HCT116 (cell line): ENCODE results near the gene ZC3HAV1. TPM values are rescaled to one million over a fixed set of nuclear protein-coding genes. Genes with fewer than 3 reads are reported as not detected.

ENCODE experiments used
- ATAC-seq: fragments of 200-7000 bp; cut with Tn5 transposase; 2 replicates; pipeline ENCODE4 v1.9.1; 2020; ENCODE audit warnings: mild to moderate bottlenecking, moderate library complexity
- BruUV-seq: library from RNA; stranded (reverse); fragments of 400-500 nt; replicated peaks from 2 replicates; lab custom pipeline; 2021; lab: Mats Ljungman, UMichigan
- CTCF ChIA-PET: fragments of 300-600 bp; sonication (Branson Sonifier 250); formaldehyde crosslinking; loops from one replicate; lab custom pipeline; 2021; ENCODE audit warnings: antibody characterized with exemption; lab: Charles Lee
- POLR2A ChIA-PET: fragments of 300-600, 350-600 bp; sonication (Branson Sonifier 250); formaldehyde crosslinking; loops from one replicate; lab custom pipeline; 2021; ENCODE audit warnings: antibody characterized with exemption; lab: Charles Lee
- RAD21 ChIA-PET, 2 experiments: fragments of 300-600 bp; sonication (Branson Sonifier 250); formaldehyde crosslinking; loops; one replicate each; lab custom pipeline; 2023; ENCODE audit warnings: low total read pairs in 2 of 2; ENCODE audit not compliant: uncharacterized antibody in 2 of 2, unreplicated experiment in 2 of 2, low non-redundant PET in 1 of 2; lab: Charles Lee
- DNase-seq: peaks from one replicate; pipeline ENCODE4 v3.0.0-alpha.2; 2010; ENCODE audit warnings: low read depth, low spot score
- H2AFZ ChIP-seq: fragments of 200-600 bp; shearing (Covaris generic), sonication (generic); 2 replicates; pipeline ENCODE4 v1.6.1; 2017; ENCODE audit warnings: low read depth, mixed run types, mixed read lengths, antibody characterized with exemption, low read length; ENCODE audit not compliant: poor library complexity, severe bottlenecking
- H3K27ac ChIP-seq: 2 replicates; pipeline ENCODE4 v1.5.1; 2012; ENCODE audit warnings: low read depth, low read length
- H3K27me3 ChIP-seq: fragments of 200-600 bp; sonication (generic); 2 replicates; pipeline ENCODE4 v1.6.1; 2016; ENCODE audit warnings: mixed run types, low read length, mixed read lengths; ENCODE audit not compliant: insufficient read depth
- H3K36me3 ChIP-seq, 2 experiments: fragments of 200-500 bp in 1 of 2; fragments of 200-600 bp in 1 of 2; sonication (Bioruptor generic) in 1 of 2; sonication (generic) in 1 of 2; 2 replicates each; pipeline versions ENCODE4 v1.5.1 to v1.6.1; 2014 to 2016; ENCODE audit warnings: low read length in 2 of 2, inconsistent platforms in 1 of 2, mixed read lengths in 1 of 2, mixed run types in 1 of 2; ENCODE audit not compliant: insufficient read depth in 2 of 2, control insufficient read depth in 1 of 2
- H3K4me1 ChIP-seq, 2 experiments: fragments of 200-600 bp in 1 of 2; sonication (generic) in 1 of 2; 2 replicates each; pipeline versions ENCODE4 v1.5.1 to v1.6.1; 2012 to 2017; ENCODE audit warnings: low read length in 2 of 2, inconsistent platforms in 1 of 2, mild to moderate bottlenecking in 1 of 2, mixed read lengths in 1 of 2, mixed run types in 1 of 2, moderate library complexity in 1 of 2; ENCODE audit not compliant: insufficient read depth in 2 of 2, control insufficient read depth in 1 of 2
- H3K4me2 ChIP-seq: fragments of 200-600 bp; sonication (generic); 2 replicates; pipeline ENCODE4 v1.6.1; 2017; ENCODE audit warnings: mixed run types, low read length, mixed read lengths
- H3K4me3 ChIP-seq, 2 experiments: fragments of 200-600 bp in 1 of 2; sonication (generic) in 1 of 2; replicated peaks in 1 of 2; 2 replicates each; pipeline ENCODE4 v1.5.1; 2011 to 2016; ENCODE audit warnings: low read length in 2 of 2, control low read depth in 1 of 2, low read depth in 1 of 2, mild to moderate bottlenecking in 1 of 2, mixed read lengths in 1 of 2, mixed run types in 1 of 2
- H3K79me2 ChIP-seq: fragments of 200-600 bp; sonication (generic); 2 replicates; pipeline ENCODE4 v1.6.1; 2017; ENCODE audit warnings: mild to moderate bottlenecking, mixed run types, low read length, moderate library complexity, mixed read lengths; ENCODE audit not compliant: insufficient read depth
- H3K9ac ChIP-seq: fragments of 200-600 bp; sonication (generic); 2 replicates; pipeline ENCODE4 v1.6.1; 2016; ENCODE audit warnings: low read length, mixed read lengths
- H3K9me2 ChIP-seq: fragments of 200-600 bp; sonication (generic), shearing (Covaris generic); 2 replicates; pipeline ENCODE4 v1.6.1; 2017; ENCODE audit warnings: mixed run types, mild to moderate bottlenecking, moderate library complexity; ENCODE audit not compliant: insufficient read depth
- H3K9me3 ChIP-seq, 2 experiments: fragments of 200-500 bp in 1 of 2; fragments of 200-600 bp in 1 of 2; sonication (Bioruptor generic) in 1 of 2; sonication (generic) in 1 of 2; 2 replicates each; pipeline ENCODE4 v1.6.1; 2014 to 2017; ENCODE audit warnings: low read length in 2 of 2, mixed read lengths in 2 of 2, inconsistent platforms in 1 of 2, low read depth in 1 of 2, mild to moderate bottlenecking in 1 of 2, mixed run types in 1 of 2, moderate library complexity in 1 of 2; ENCODE audit not compliant: control insufficient read depth in 1 of 2, insufficient read depth in 1 of 2
- H4K20me1 ChIP-seq: fragments of 200-600 bp; sonication (generic), shearing (Covaris generic); 2 replicates; pipeline ENCODE4 v1.6.1; 2017; ENCODE audit warnings: mixed run types, mild to moderate bottlenecking, moderate library complexity; ENCODE audit not compliant: insufficient read depth
- CTCF ChIP-seq, 3 experiments: fragments of 200-600 bp in 1 of 3; sonication (generic) in 1 of 3; IDR thresholded peaks in 2 of 3; conservative IDR thresholded peaks in 1 of 3; 2 replicates each; pipeline ENCODE4 v1.5.1; 2012 to 2017; ENCODE audit warnings: low read depth in 2 of 3, low read length in 2 of 3, antibody characterized with exemption in 1 of 3, borderline replicate concordance in 1 of 3, control low read depth in 1 of 3, mild to moderate bottlenecking in 1 of 3, mixed read lengths in 1 of 3, mixed run types in 1 of 3, moderate library complexity in 1 of 3; ENCODE audit not compliant: insufficient read depth in 1 of 3
- EZH2 ChIP-seq: fragments of 200-600 bp; sonication (generic); IDR thresholded peaks from 2 replicates; pipeline ENCODE4 v1.6.1; 2017; ENCODE audit warnings: antibody characterized with exemption, mixed run types
- EZH2phosphoT487 ChIP-seq: fragments of 200-600 bp; IDR thresholded peaks from 2 replicates; pipeline ENCODE4 v1.6.1; 2018; ENCODE audit warnings: antibody characterized with exemption, borderline replicate concordance
- MAX ChIP-seq: IDR thresholded peaks from 2 replicates; pipeline ENCODE4 v1.6.1; 2012
- POLR2A ChIP-seq: IDR thresholded peaks from 2 replicates; pipeline ENCODE4 v1.7.0; 2011; ENCODE audit warnings: borderline replicate concordance; ENCODE audit not compliant: insufficient read depth, insufficient read length; ENCODE audit errors: extremely low read depth
- POLR2AphosphoS5 ChIP-seq: IDR thresholded peaks from 2 replicates; pipeline ENCODE4 v1.6.1; 2011; ENCODE audit warnings: mild to moderate bottlenecking, low read depth, low read length, moderate library complexity
- SIN3A ChIP-seq: IDR thresholded peaks from 2 replicates; pipeline ENCODE4 v1.6.1; 2012; ENCODE audit warnings: low read depth
- SP1 ChIP-seq: IDR thresholded peaks from 2 replicates; pipeline ENCODE4 v1.6.1; 2012; ENCODE audit warnings: low read depth
- YY1 ChIP-seq: IDR thresholded peaks from 2 replicates; pipeline ENCODE4 v1.6.1; 2011; ENCODE audit warnings: low read length, low read depth, moderate library complexity, mild to moderate bottlenecking; ENCODE audit not compliant: insufficient replicate concordance; ENCODE audit errors: extremely low read depth
- ZNF274 ChIP-seq: fragments of 200-500 bp; sonication (Bioruptor generic); IDR thresholded peaks from 2 replicates; pipeline ENCODE4 v1.6.1; 2014; ENCODE audit warnings: mild to moderate bottlenecking, low read depth, low read length, inconsistent platforms
- intact Hi-C: fragments of 100-400 bp; cut with micrococcal nuclease; formaldehyde crosslinking; loops from 2 replicates; pipeline ENCODE4 v1.10.0; 2022
- total RNA-seq: library from RNA; stranded (reverse); gene quantifications from one replicate; pipeline ENCODE4 v1.2.1, GENCODE V29; 2021; ENCODE audit not compliant: unreplicated experiment

ZC3HAV1 gene
- total RNA-seq, 1 experiment from 2014 or later = 23.7 TPM

- no peaks in the 10 kb centered on the region for H3K9me3 ChIP-seq
- H4K20me1 ChIP-seq = no peaks in the 10 kb centered on the region
- no peaks in the 10 kb centered on the region for H3K36me3 ChIP-seq
- ATAC-seq (peak; percentile 30; the same call in 1 of the 2 replicates), DNase-seq (no peak)
- peak overlapping the region in 1 of 2 experiments; percentile 45; a peak in 1 of 4 replicates for H3K4me3 ChIP-seq
- H3K4me1 ChIP-seq = peaks cover 2 to 22% of the 10 kb centered on the region in 2 experiments; a peak in 3 of 4 replicates
- H3K27ac ChIP-seq = no peak overlapping the region
- H3K79me2 ChIP-seq = no peaks in the 10 kb centered on the region
- ChIA-PET RAD21 (no interaction called here), CTCF (interaction anchor here (1.5 kb wide), 1 partner anchor 44 kb away, joined by 4 read pairs; no protein-coding TSS in a partner anchor), POLR2A (interaction anchor here (0.9 kb wide), 1 partner anchor 15 kb away, joined by 3 read pairs; a partner anchor contains a TSS)
- no peaks in the 10 kb centered on the region for H3K9me2 ChIP-seq
- H3K4me2 ChIP-seq = peak overlapping the region; percentile 73
- TF ChIP-seq CTCF (IDR thresholded peaks at IDR 0.05 in 2 of 3, conservative IDR thresholded peaks at IDR 0.05 in 1 of 3; ENCODE audit: borderline replicate concordance in 1 of 3, insufficient read depth in 1 of 3, low read depth in 2 of 3, low read length in 2 of 3) (no peak), MAX (no peak), YY1 (no peak), POLR2AphosphoS5 (no peak), SIN3A (no peak), POLR2A (no peak), ZNF274 (no peak), SP1 (no peak), EZH2 (no peak), EZH2phosphoT487 (no peak)
- BruUV-seq = no TSS peak
- H3K9ac ChIP-seq = no peak overlapping the region
- H2AFZ ChIP-seq = peak overlapping the region; percentile 95
- intact Hi-C loops = loop anchor here (2.0 kb wide), 1 partner anchor 14 kb away; a partner anchor contains a TSS
- no peaks in the 10 kb centered on the region for H3K27me3 ChIP-seq
These were observed 9.4 kb upstream of the ZC3HAV1 start for GRCh38 chr7:139118805-139119485.
